Endodermal cell (in vitro differentiated cells): ENCODE results near the gene HMGN3. TPM values are rescaled to one million over a fixed set of nuclear protein-coding genes. Genes with fewer than 3 reads are reported as not detected.

Experiments
- DNase-seq: peaks from one replicate; pipeline ENCODE4 v3.0.0-alpha.2; 2017
- H3K27ac ChIP-seq: 2 replicates; pipeline ENCODE4 v1.5.1; 2013; ENCODE audit warnings: mild to moderate bottlenecking, low read depth, low read length, moderate library complexity
- H3K27me3 ChIP-seq: 2 replicates; pipeline ENCODE4 v1.6.1; 2013; ENCODE audit warnings: mild to moderate bottlenecking, low read length, moderate library complexity; ENCODE audit not compliant: insufficient read depth, control insufficient read depth, poor library complexity, severe bottlenecking
- H3K36me3 ChIP-seq: 2 replicates; pipeline ENCODE4 v1.7.0; 2013; ENCODE audit warnings: mild to moderate bottlenecking, low read length, moderate library complexity; ENCODE audit not compliant: control insufficient read depth, insufficient read depth
- H3K4me1 ChIP-seq: one replicate; pipeline ENCODE4 v1.7.0; 2013; ENCODE audit warnings: low read length; ENCODE audit not compliant: control insufficient read depth, insufficient read depth
- H3K4me3 ChIP-seq: 2 replicates; pipeline ENCODE4 v1.5.1; 2013; ENCODE audit warnings: mild to moderate bottlenecking, low read length, moderate library complexity
- H3K9ac ChIP-seq: 2 replicates; pipeline ENCODE4 v1.6.1; 2013; ENCODE audit warnings: mild to moderate bottlenecking, low read length, moderate library complexity; ENCODE audit not compliant: poor library complexity, severe bottlenecking; ENCODE audit errors: extremely low read depth
- H3K9me3 ChIP-seq: 2 replicates; pipeline ENCODE4 v1.6.1; 2013; ENCODE audit warnings: mild to moderate bottlenecking, low read length, moderate library complexity; ENCODE audit not compliant: control insufficient read depth
- H3K27ac Mint-ChIP-seq: 2 replicates; pipeline ENCODE4 v1.8.0; 2020; ENCODE audit warnings: mixed read lengths
- H3K27me3 Mint-ChIP-seq: 2 replicates; pipeline ENCODE4 v1.8.0; 2021; ENCODE audit warnings: mild to moderate bottlenecking, mixed read lengths; ENCODE audit not compliant: insufficient read depth
- H3K36me3 Mint-ChIP-seq: 2 replicates; pipeline ENCODE4 v1.8.0; 2020; ENCODE audit warnings: low read depth, mixed read lengths
- H3K4me1 Mint-ChIP-seq: 2 replicates; pipeline ENCODE4 v1.8.0; 2020; ENCODE audit warnings: mixed read lengths
- H3K4me3 Mint-ChIP-seq: 2 replicates; pipeline ENCODE4 v1.8.0; 2020; ENCODE audit warnings: mild to moderate bottlenecking, moderate library complexity, mixed read lengths
- H3K9me3 Mint-ChIP-seq: 2 replicates; pipeline ENCODE4 v1.8.0; 2020; ENCODE audit warnings: mild to moderate bottlenecking, mixed read lengths
- CTCF ChIP-seq: fragments of 200-600 bp; sonication (generic); conservative IDR thresholded peaks from 2 replicates; pipeline ENCODE4 v1.5.0; 2021; ENCODE audit warnings: antibody characterized with exemption, mild to moderate bottlenecking
- WGBS, 2 experiments: methylation state at CpG; one replicate each; pipeline versions ENCODE4 v1.1.5 to v1.1.7; 2013; ENCODE audit warnings: missing lambda C conversion rate in 2 of 2, mixed read lengths in 1 of 2; ENCODE audit not compliant: insufficient coverage in 1 of 2, insufficient read length in 1 of 2; 5-methylcytosine and 5-hydroxymethylcytosine counted together
- total RNA-seq, 2 donors: library from RNA; stranded (reverse); fragmentation: NEBNext Ultra II Directional in 1 of 2; extraction: Animal tissue kit (Norgen Biotek cat#: 25700) in 1 of 2; gene quantifications; 2 replicates in 1 of 2; 3 replicates in 1 of 2; pipeline ENCODE4 v1.2.1, GENCODE V29; 2021

HMGN3 gene
- total RNA-seq, 2 donors from 2014 or later = 139 to 157 TPM

GRCh38 chr6:79230149-79230548 lies 4.3 kb downstream of the HMGN3 start:
- no peak overlapping the region for H3K27ac Mint-ChIP-seq
- Histone ChIP-seq H3K9me3 (peaks cover 4% of the 10 kb centered on the region), H3K27me3 (no peaks in the 10 kb centered on the region), H3K27ac (no peak overlapping the region), H3K4me3 (no peak overlapping the region), H3K9ac (no peak overlapping the region), H3K36me3 (peaks cover 3% of the 10 kb centered on the region), H3K4me1 (peaks cover 8% of the 10 kb centered on the region)
- H3K4me1 Mint-ChIP-seq = peaks cover 25% of the 10 kb centered on the region
- H3K36me3 Mint-ChIP-seq = peaks cover 9% of the 10 kb centered on the region
- no CpG with 5 or more reads among the region's 2 CpGs for WGBS, 2 experiments
- peaks cover 3% of the 10 kb centered on the region for H3K9me3 Mint-ChIP-seq
- DNase-seq = no peak
- no peak overlapping the region for H3K4me3 Mint-ChIP-seq
- no peak for TF ChIP-seq CTCF
- no peaks in the 10 kb centered on the region for H3K27me3 Mint-ChIP-seq

- no peak overlapping the region for H3K27ac Mint-ChIP-seq
- no peak overlapping the region for H3K4me3 ChIP-seq
- no peaks in the 10 kb centered on the region for H3K27me3 ChIP-seq
- WGBS, 2 experiments = 90% methylated on average over 1 of the region's 1 CpG; no CpG with 5 or more reads in 1 of the 2 experiments
- H3K27ac ChIP-seq = no peak overlapping the region
- no peak for DNase-seq
- peaks cover 9% of the 10 kb centered on the region for H3K36me3 Mint-ChIP-seq
- H3K4me1 Mint-ChIP-seq = peaks cover 29% of the 10 kb centered on the region
- peaks cover 8% of the 10 kb centered on the region for H3K4me1 ChIP-seq
- no peak overlapping the region for H3K9ac ChIP-seq
- no peak overlapping the region for H3K4me3 Mint-ChIP-seq
- peaks cover 2% of the 10 kb centered on the region for H3K9me3 Mint-ChIP-seq
- no peaks in the 10 kb centered on the region for H3K27me3 Mint-ChIP-seq
- H3K9me3 ChIP-seq = no peaks in the 10 kb centered on the region
- TF ChIP-seq CTCF = no peak
- peaks cover 3% of the 10 kb centered on the region for H3K36me3 ChIP-seq
Measured at GRCh38 chr6:79227445-79227844, 7.0 kb downstream of the HMGN3 start.

GRCh38 chr6:79226660-79227059 lies 7.8 kb downstream of the HMGN3 start:
- no peaks in the 10 kb centered on the region for H3K27me3 Mint-ChIP-seq
- H3K36me3 ChIP-seq = peaks cover 3% of the 10 kb centered on the region
- no peaks in the 10 kb centered on the region for H3K27me3 ChIP-seq
- H3K27ac ChIP-seq = no peak overlapping the region
- H3K9ac ChIP-seq = no peak overlapping the region
- peaks cover 9% of the 10 kb centered on the region for H3K36me3 Mint-ChIP-seq
- H3K4me3 Mint-ChIP-seq = no peak overlapping the region
- H3K9me3 Mint-ChIP-seq = peaks cover 2% of the 10 kb centered on the region
- peaks cover 5% of the 10 kb centered on the region for H3K4me1 ChIP-seq
- no peak for TF ChIP-seq CTCF
- peaks cover 30% of the 10 kb centered on the region for H3K4me1 Mint-ChIP-seq
- H3K4me3 ChIP-seq = no peak overlapping the region
- H3K9me3 ChIP-seq = no peaks in the 10 kb centered on the region
- 71 to 98% methylated on average over 1 to 2 of the region's 3 CpGs for WGBS, 2 experiments
- DNase-seq = no peak
- no peak overlapping the region for H3K27ac Mint-ChIP-seq
